HG03045 (cell line): ENCODE data around the gene MISP3.

Experiments
- ATAC-seq: cut with Tn5 transposase; IDR thresholded peaks from one replicate; pipeline ENCODE4 v1.9.1; 2021; ENCODE audit warnings: mild to moderate bottlenecking, moderate library complexity; ENCODE audit not compliant: unreplicated experiment

Gene MISP3

DNA sequence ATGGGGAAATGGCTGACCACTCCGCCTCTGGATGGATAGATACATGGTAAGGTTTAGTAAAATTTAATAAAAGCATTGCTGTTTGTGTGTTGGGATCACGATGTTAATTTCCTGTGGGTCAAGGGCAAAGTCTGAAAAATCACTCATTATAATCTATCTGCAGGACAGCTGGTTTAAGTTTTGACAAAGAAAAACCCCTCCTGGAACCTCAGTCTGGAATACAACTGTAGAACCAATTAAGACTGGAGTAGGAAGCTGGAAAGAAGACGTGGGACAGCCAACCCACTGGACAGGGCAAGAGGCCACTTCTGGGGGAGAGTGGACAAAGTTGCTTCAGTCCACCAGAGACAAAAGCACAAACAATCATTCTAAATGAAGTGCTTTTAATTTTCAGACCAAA lies 46.6 kb downstream of the MISP3 start:
- no peak for ATAC-seq

- ATAC-seq: no peak
These were observed 47.3 kb downstream of the MISP3 start for GRCh38 chr19:14119644-14120496.

- no peak for ATAC-seq
These were observed 47.9 kb downstream of the MISP3 start for GRCh38 chr19:14120497-14120780.

DNA sequence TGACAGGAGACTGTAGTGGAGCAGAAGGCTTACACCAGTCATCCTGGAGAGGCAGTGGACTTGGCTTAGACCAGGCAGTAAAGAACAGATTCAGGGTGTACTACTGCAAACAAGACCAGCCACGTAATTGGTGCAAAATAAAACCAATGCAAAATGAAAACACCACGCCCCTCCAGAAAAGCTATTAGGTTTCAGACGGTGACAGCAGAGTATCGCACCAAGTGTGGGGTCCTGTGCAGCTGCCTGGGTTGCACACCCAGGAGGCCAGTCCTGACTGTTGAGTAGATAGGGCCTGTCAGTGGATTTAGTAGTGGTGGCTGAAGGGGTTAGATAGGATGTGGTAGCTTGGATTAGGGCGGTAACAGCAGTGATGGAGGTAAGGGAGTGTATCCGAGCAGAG lies 50.3 kb downstream of the MISP3 start:
- ATAC-seq: no peak
